Heart left ventricle (tissue), 13 donors: Measurements from ENCODE around the gene WDR62.

ENCODE experiments used
- CTCF ChIP-seq, 12 donors: fragments of 200-600 bp; sonication (generic) in 4 of 12; IDR thresholded peaks; one replicate each; pipeline versions ENCODE4 v1.5.0 to v1.8.0; 2018 to 2022; ENCODE audit warnings: antibody characterized with exemption in 12 of 12, mild to moderate bottlenecking in 5 of 12
- POLR2A ChIP-seq, 2 donors: fragments of 450-650 bp; IDR thresholded peaks; one replicate each; pipeline ENCODE4 v1.6.1; 2017; ENCODE audit warnings: antibody characterized with exemption in 2 of 2, mild to moderate bottlenecking in 2 of 2, moderate library complexity in 2 of 2
- donor health status: ischemic (EF 13 %, LVEDD 7.1; RV severe dilation, severe dysfunction).
- donor health status: DM: no; HTN: yes; CAD: no.
- donor health status: DM: no; HTN: no; CAD: no.
- donor health status: ischemic (EF 25% LVEDD 6.9; RV normal size, moderate dysfunction).
- donor health status: ischemic (EF 25% LVEDD 5.7; RV mildly dilated, moderate dysfunction).
- donor health status: ischemic (EF 35%, LVEDD 5.7; RV mildly dilated, moderate dysfunction).
- donor health status: nonischemic (EF 11% LVEDD 7.7; RV severe dilation, severe dysfunction).
- donor health status: DM: yes; HTN: yes; CAD: no.
- donor health status: PGD.
- donor health status: ischemic (EF 29% LVEDD 5.4; RV normal size, mild dysfunction).
- donor health status: nonischemic (EF 23%, LVEDD 6.1; RV moderate dilation, normal function).

- TF ChIP-seq CTCF (IDR thresholded peaks at IDR 0.05) (no peak), POLR2A (IDR thresholded peaks at IDR 0.05) (no peak)
Measured at GRCh38 chr19:36116344-36116637, 61.6 kb downstream of the WDR62 start.
